H1 (cell line): ENCODE measurements around the gene ANKRD60. TPM values are rescaled to one million over a fixed set of nuclear protein-coding genes. Genes with fewer than 3 reads are reported as not detected.

Experiments used
- CHD1 ChIP-seq: IDR thresholded peaks from 2 replicates; pipeline ENCODE4 v1.6.1; 2012; ENCODE audit warnings: low read depth, low read length, improper control_type of control experiment
- CTBP2 ChIP-seq: IDR thresholded peaks from 2 replicates; pipeline ENCODE4 v1.7.0; 2011; ENCODE audit warnings: borderline replicate concordance, mild to moderate bottlenecking, moderate library complexity, mixed read lengths, low read length; ENCODE audit not compliant: insufficient read depth, insufficient read length
- YY1 ChIP-seq: IDR thresholded peaks from 2 replicates; pipeline ENCODE4 v1.6.1; 2011; ENCODE audit warnings: low read depth, mild to moderate bottlenecking, low read length
- polyA plus RNA-seq, 7 experiments: library from polyadenylated mRNA; depleted of rRNA in 3 of 7; stranded (reverse) in 5 of 7; unstranded in 2 of 7; fragments of >200 nt in 5 of 7; fragments of 200-250 nt in 2 of 7; gene quantifications; 1 replicate in 5 of 7; 2 replicates in 1 of 7; 4 replicates in 1 of 7; pipeline versions ENCODE4 v1.2.1 to v1.2.3, GENCODE V29; 2011 to 2013; ENCODE audit warnings: missing spikeins in 2 of 7, mixed read lengths in 2 of 7
- total RNA-seq: library from RNA; stranded (reverse); fragmentation: NEBNext Ultra II Directional; extraction: Animal tissue kit (Norgen Biotek cat#: 25700); gene quantifications from 2 replicates; pipeline ENCODE4 v1.2.1, GENCODE V29; 2021

The ANKRD60 gene
- total and polyA plus RNA-seq, 2 of the 8 experiments (the other 6 are each of a cell fraction or from before 2014, with no cell fraction given): not detected

GRCh38 chr20:58216334-58216733, 12.1 kb downstream of the ANKRD60 start (continued):
- no peak for TF ChIP-seq YY1
- no peak for TF ChIP-seq CHD1
- TF ChIP-seq CTBP2: no peak
